ENCODE data around the gene STIMATE.

DNA sequence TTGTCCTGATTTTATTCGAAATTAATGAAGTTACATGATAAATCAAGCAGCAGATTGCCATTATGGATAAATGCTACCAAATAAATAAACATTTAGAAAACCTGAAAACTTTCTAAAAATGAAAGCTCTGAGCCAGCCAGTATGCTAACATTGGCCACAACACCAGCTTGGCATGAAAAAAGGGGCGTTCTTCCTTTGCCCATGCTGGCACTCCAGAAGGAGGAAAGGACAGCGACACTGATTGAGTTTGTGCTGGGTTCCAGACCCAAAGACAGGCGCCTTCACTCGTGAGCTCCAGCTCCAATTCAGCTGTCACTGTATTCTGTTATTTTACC is 5.1 kb downstream of the STIMATE start:
- TF ChIP-seq, protein P1, sequence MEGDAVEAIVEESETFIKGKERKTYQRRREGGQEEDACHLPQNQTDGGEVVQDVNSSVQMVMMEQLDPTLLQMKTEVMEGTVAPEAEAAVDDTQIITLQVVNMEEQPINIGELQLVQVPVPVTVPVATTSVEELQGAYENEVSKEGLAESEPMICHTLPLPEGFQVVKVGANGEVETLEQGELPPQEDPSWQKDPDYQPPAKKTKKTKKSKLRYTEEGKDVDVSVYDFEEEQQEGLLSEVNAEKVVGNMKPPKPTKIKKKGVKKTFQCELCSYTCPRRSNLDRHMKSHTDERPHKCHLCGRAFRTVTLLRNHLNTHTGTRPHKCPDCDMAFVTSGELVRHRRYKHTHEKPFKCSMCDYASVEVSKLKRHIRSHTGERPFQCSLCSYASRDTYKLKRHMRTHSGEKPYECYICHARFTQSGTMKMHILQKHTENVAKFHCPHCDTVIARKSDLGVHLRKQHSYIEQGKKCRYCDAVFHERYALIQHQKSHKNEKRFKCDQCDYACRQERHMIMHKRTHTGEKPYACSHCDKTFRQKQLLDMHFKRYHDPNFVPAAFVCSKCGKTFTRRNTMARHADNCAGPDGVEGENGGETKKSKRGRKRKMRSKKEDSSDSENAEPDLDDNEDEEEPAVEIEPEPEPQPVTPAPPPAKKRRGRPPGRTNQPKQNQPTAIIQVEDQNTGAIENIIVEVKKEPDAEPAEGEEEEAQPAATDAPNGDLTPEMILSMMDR (IDR thresholded peaks at IDR 0.05), result peak in 1 of 6 experiments; percentile 11
- no peak for TF ChIP-seq POLR2A (IDR thresholded peaks at IDR 0.05)

Measured in adrenal gland (tissue), 5 donors.